HG03575 (cell line): ENCODE measurements around the gene ARHGDIB.
A peak's percentile ranks its signal among the peaks of the same experiment; 100 is the strongest.

Experiments
- ATAC-seq: cut with Tn5 transposase; IDR thresholded peaks from one replicate; pipeline ENCODE4 v1.9.1; 2021; ENCODE audit not compliant: unreplicated experiment, insufficient number of reproducible peaks, low FRiP score; ENCODE audit errors: extremely low read depth

ARHGDIB gene

GRCh38 chr12:14959463-14959862, 1.9 kb downstream of the ARHGDIB start:
- no peak for ATAC-seq

GRCh38 chr12:14959126-14959440, 2.3 kb downstream of the ARHGDIB start:
- ATAC-seq: no peak

- no peak for ATAC-seq
These were observed 2.9 kb downstream of the ARHGDIB start for GRCh38 chr12:14958361-14959125.

- ATAC-seq: no peak
These were observed 3.7 kb downstream of the ARHGDIB start for GRCh38 chr12:14957551-14958168.

- ATAC-seq: no peak
These were observed 4.5 kb downstream of the ARHGDIB start for GRCh38 chr12:14956905-14957304.

GRCh38 chr12:14956024-14956891, 5.1 kb downstream of the ARHGDIB start:
- no peak for ATAC-seq

GRCh38 chr12:14954269-14954668, 7.1 kb downstream of the ARHGDIB start:
- ATAC-seq: no peak

- no peak for ATAC-seq
These were observed 7.6 kb downstream of the ARHGDIB start for GRCh38 chr12:14953752-14954151.

GRCh38 chr12:14952299-14952921, 9.0 kb downstream of the ARHGDIB start:
- peak; percentile 29 for ATAC-seq

GRCh38 chr12:14951851-14952250, 9.6 kb downstream of the ARHGDIB start:
- no peak for ATAC-seq

GRCh38 chr12:14950982-14951746, 10.2 kb downstream of the ARHGDIB start:
- ATAC-seq: no peak

GRCh38 chr12:14950421-14950820, 11.0 kb downstream of the ARHGDIB start:
- no peak for ATAC-seq

GRCh38 chr12:14949631-14950030, 11.8 kb downstream of the ARHGDIB start:
- no peak for ATAC-seq

GRCh38 chr12:14948672-14949071, 12.7 kb downstream of the ARHGDIB start:
- peak; percentile 90 for ATAC-seq

- ATAC-seq: no peak
These were observed 14.5 kb downstream of the ARHGDIB start for GRCh38 chr12:14946861-14947260.

- no peak for ATAC-seq
These were observed 15.2 kb downstream of the ARHGDIB start for GRCh38 chr12:14946162-14946561.

- no peak for ATAC-seq
These were observed 19.0 kb downstream of the ARHGDIB start for GRCh38 chr12:14942196-14942931.

GRCh38 chr12:14941369-14941768, 20.0 kb downstream of the ARHGDIB start:
- ATAC-seq: no peak
